ENCODE measurements around the gene FADS1.

The FADS1 gene

GRCh38 chr11:61769946-61770683 is 46.7 kb downstream of the FADS1 start:
- no peak for TF ChIP-seq ZFP30 (CRISPR knock-in tag; IDR thresholded peaks at IDR 0.05)
- no peak for TF ChIP-seq ZNF565 (CRISPR knock-in tag; conservative IDR thresholded peaks at IDR 0.05; ENCODE audit: low read depth)
- TF ChIP-seq GLIS3 (CRISPR knock-in tag; IDR thresholded peaks at IDR 0.05): no peak
- no peak for TF ChIP-seq PATZ1 (CRISPR knock-in tag; IDR thresholded peaks at IDR 0.05; ENCODE audit: borderline replicate concordance)
- no peak for ATAC-seq

- ATAC-seq: no peak
- TF ChIP-seq ARNTL (CRISPR knock-in tag; IDR thresholded peaks at IDR 0.05; ENCODE audit: borderline replicate concordance, low read depth) (no peak), ZNF8 (CRISPR knock-in tag; IDR thresholded peaks at IDR 0.05) (no peak), CSRNP3 (CRISPR knock-in tag; IDR thresholded peaks at IDR 0.05) (no peak), CSDC2 (CRISPR knock-in tag; IDR thresholded peaks at IDR 0.05) (no peak), TOX (CRISPR knock-in tag; IDR thresholded peaks at IDR 0.05; ENCODE audit: borderline replicate concordance) (no peak), ZFP3 (CRISPR knock-in tag; IDR thresholded peaks at IDR 0.05) (no peak), PPARA (CRISPR knock-in tag; IDR thresholded peaks at IDR 0.05; ENCODE audit: borderline replicate concordance) (no peak), BACH2 (CRISPR knock-in tag; IDR thresholded peaks at IDR 0.05; ENCODE audit: borderline replicate concordance) (no peak), ZFP30 (CRISPR knock-in tag; IDR thresholded peaks at IDR 0.05) (no peak), PATZ1 (CRISPR knock-in tag; IDR thresholded peaks at IDR 0.05; ENCODE audit: borderline replicate concordance) (no peak), GLIS3 (CRISPR knock-in tag; IDR thresholded peaks at IDR 0.05) (no peak), TCF4 (CRISPR knock-in tag; IDR thresholded peaks at IDR 0.05; ENCODE audit: borderline replicate concordance) (no peak)
Observed at GRCh38 chr11:61769169-61769920, 47.5 kb downstream of the FADS1 start.

- TF ChIP-seq ZFP30 (CRISPR knock-in tag; IDR thresholded peaks at IDR 0.05): no peak
- no peak for ATAC-seq
Observed at GRCh38 chr11:61768376-61769076, 48.3 kb downstream of the FADS1 start.

GRCh38 chr11:61766353-61766841 is 50.4 kb downstream of the FADS1 start:
- TF ChIP-seq SNAI2 (CRISPR knock-in tag; IDR thresholded peaks at IDR 0.05): no peak
- TF ChIP-seq ESRRG (CRISPR knock-in tag; IDR thresholded peaks at IDR 0.05): no peak
- no peak for TF ChIP-seq ZNF70 (CRISPR knock-in tag; IDR thresholded peaks at IDR 0.05)
- TF ChIP-seq PATZ1 (CRISPR knock-in tag; IDR thresholded peaks at IDR 0.05; ENCODE audit: borderline replicate concordance): no peak
- TF ChIP-seq TCF4 (CRISPR knock-in tag; IDR thresholded peaks at IDR 0.05; ENCODE audit: borderline replicate concordance): no peak
- TF ChIP-seq CSDC2 (CRISPR knock-in tag; IDR thresholded peaks at IDR 0.05): no peak
- no peak for TF ChIP-seq GLIS3 (CRISPR knock-in tag; IDR thresholded peaks at IDR 0.05)
- no peak for ATAC-seq

Measured in SK-N-SH treated with all-trans-retinoic acid at 6 μM for 48 hours (cell line).